8988T (cell line): ENCODE data around the gene TP73.

Source experiments
- DNase-seq: peaks from one replicate; pipeline ENCODE4 v3.0.0; 2011

The TP73 gene

GRCh38 chr1:3656450-3657095 lies 4.3 kb downstream of the TP73 start:
- DNase-seq = no peak

- no peak for DNase-seq
Measured at GRCh38 chr1:3657096-3657475, 4.8 kb downstream of the TP73 start.

GRCh38 chr1:3657578-3658230 lies 5.4 kb downstream of the TP73 start:
- DNase-seq = no peak

GRCh38 chr1:3658231-3658615 lies 5.9 kb downstream of the TP73 start:
- DNase-seq = no peak

- DNase-seq = no peak
Measured at GRCh38 chr1:3659093-3659492, 6.8 kb downstream of the TP73 start.

- DNase-seq = no peak
Measured at GRCh38 chr1:3660704-3661103, 8.4 kb downstream of the TP73 start.

GRCh38 chr1:3661631-3662030 lies 9.3 kb downstream of the TP73 start:
- DNase-seq = no peak

- no peak for DNase-seq
Measured at GRCh38 chr1:3662080-3662671, 9.9 kb downstream of the TP73 start.

- no peak for DNase-seq
Measured at GRCh38 chr1:3663999-3664699, 11.8 kb downstream of the TP73 start.

- no peak for DNase-seq
Measured at GRCh38 chr1:3664700-3665375, 12.5 kb downstream of the TP73 start.

- DNase-seq = no peak
Measured at GRCh38 chr1:3668148-3668547, 15.8 kb downstream of the TP73 start.

GRCh38 chr1:3668585-3669300 lies 16.4 kb downstream of the TP73 start:
- no peak for DNase-seq

GRCh38 chr1:3669421-3669821 lies 17.1 kb downstream of the TP73 start:
- no peak for DNase-seq

- no peak for DNase-seq
Measured at GRCh38 chr1:3669971-3670431, 17.7 kb downstream of the TP73 start.

- no peak for DNase-seq
Measured at GRCh38 chr1:3670823-3671265, 18.5 kb downstream of the TP73 start.

- DNase-seq = no peak
Measured at GRCh38 chr1:3671371-3672180, 19.3 kb downstream of the TP73 start.

- no peak for DNase-seq
Measured at GRCh38 chr1:3672231-3672970, 20.1 kb downstream of the TP73 start.

GRCh38 chr1:3672971-3673361 lies 20.6 kb downstream of the TP73 start:
- no peak for DNase-seq

GRCh38 chr1:3673381-3674099 lies 21.2 kb downstream of the TP73 start:
- DNase-seq = no peak
